Caco-2 (cell line): Measurements from ENCODE around the gene C19orf12. TPM values are rescaled to one million over a fixed set of nuclear protein-coding genes. Genes with fewer than 3 reads are reported as not detected.

Source experiments
- BruUV-seq: library from RNA; stranded (reverse); fragments of 400-500 nt; replicated peaks from 2 replicates; lab custom pipeline; 2021; lab: Mats Ljungman, UMichigan
- CTCF ChIA-PET: fragments of 300-600 bp; sonication (Branson Sonifier 250); formaldehyde crosslinking; loops from one replicate; lab custom pipeline; 2022; ENCODE audit warnings: antibody characterized with exemption; lab: Charles Lee
- POLR2A ChIA-PET: fragments of 300-600 bp; sonication (Branson Sonifier 250); formaldehyde crosslinking; loops from one replicate; lab custom pipeline; 2022; ENCODE audit warnings: antibody characterized with exemption; lab: Charles Lee
- DNase-seq, 2 experiments: peaks; one replicate each; pipeline versions ENCODE4 v3.0.0 to v3.0.0-alpha.2; 2020 to 2022
- H3K27me3 ChIP-seq: replicated peaks from 2 replicates; pipeline ENCODE4 v1.6.0; 2011; ENCODE audit warnings: low read length; ENCODE audit not compliant: control insufficient read depth, insufficient read depth
- H3K36me3 ChIP-seq: 2 replicates; pipeline ENCODE4 v1.5.1; 2011; ENCODE audit warnings: low read length; ENCODE audit not compliant: control insufficient read depth, insufficient read depth
- H3K4me1 ChIP-seq: fragments of 250-450 bp; sonication (Bioruptor Pico); 2 replicates; pipeline ENCODE4 v1.5.1; 2020; ENCODE audit warnings: mild to moderate bottlenecking
- H3K4me3 ChIP-seq: 2 replicates; pipeline ENCODE4 v1.5.1; 2011; ENCODE audit warnings: low read depth, mild to moderate bottlenecking, control low read depth, low read length
- H3K9me3 ChIP-seq: fragments of 250-450 bp; sonication (Bioruptor Pico); 2 replicates; pipeline ENCODE4 v1.5.1; 2020; ENCODE audit warnings: mild to moderate bottlenecking, moderate library complexity
- H3K27ac Mint-ChIP-seq: one replicate; pipeline ENCODE4 v1.8.0; 2022; ENCODE audit warnings: mixed read lengths; ENCODE audit not compliant: unreplicated experiment
- H3K27me3 Mint-ChIP-seq: one replicate; pipeline ENCODE4 v1.8.0; 2022; ENCODE audit warnings: mixed read lengths; ENCODE audit not compliant: insufficient read depth, unreplicated experiment
- H3K36me3 Mint-ChIP-seq: one replicate; pipeline ENCODE4 v1.8.0; 2022; ENCODE audit warnings: mild to moderate bottlenecking, mixed read lengths; ENCODE audit not compliant: insufficient read depth, unreplicated experiment
- H3K4me1 Mint-ChIP-seq: one replicate; pipeline ENCODE4 v1.8.0; 2022; ENCODE audit warnings: low read depth, mixed read lengths; ENCODE audit not compliant: unreplicated experiment
- H3K4me3 Mint-ChIP-seq: one replicate; pipeline ENCODE4 v1.8.0; 2022; ENCODE audit warnings: mild to moderate bottlenecking, moderate library complexity, mixed read lengths; ENCODE audit not compliant: unreplicated experiment
- H3K9me3 Mint-ChIP-seq: one replicate; pipeline ENCODE4 v1.8.0; 2022; ENCODE audit warnings: mixed read lengths; ENCODE audit not compliant: unreplicated experiment
- CTCF ChIP-seq, 2 experiments: fragments of 200-600 bp in 1 of 2; IDR thresholded peaks; 1 replicate in 1 of 2; 2 replicates in 1 of 2; pipeline versions ENCODE4 v1.5.1 to v1.8.0; 2011 to 2022; ENCODE audit warnings: antibody characterized with exemption in 1 of 2, control low read depth in 1 of 2, inconsistent platforms in 1 of 2, low read depth in 1 of 2, low read length in 1 of 2, mild to moderate bottlenecking in 1 of 2, moderate library complexity in 1 of 2; ENCODE audit not compliant: insufficient read depth in 1 of 2, severe bottlenecking in 1 of 2, unreplicated experiment in 1 of 2
- intact Hi-C: fragments of 100-400 bp; cut with micrococcal nuclease; formaldehyde crosslinking; loops from one replicate; pipeline ENCODE4 v1.10.0; 2022; ENCODE audit not compliant: unreplicated experiment
- total RNA-seq: library from RNA; stranded (reverse); gene quantifications from 2 replicates; pipeline ENCODE4 v1.2.3, GENCODE V29; 2022

The C19orf12 gene
- total RNA-seq, 1 experiment from 2014 or later = 20.8 TPM

- ChIA-PET CTCF (interaction anchor here (0.6 to 1.3 kb wide), 5 partner anchors 16 to 65 kb away, joined by 3 to 8 read pairs (median 3); partner anchors contain the start of gene POP4), POLR2A (interaction anchor here (0.8 to 2.6 kb wide), 2 partner anchors 46 to 59 kb away, joined by 3 to 15 read pairs; partner anchors contain the start of gene POP4)
- no peaks in the 10 kb centered on the region for H3K9me3 Mint-ChIP-seq
- no TSS peak for BruUV-seq
- no peaks in the 10 kb centered on the region for H3K36me3 Mint-ChIP-seq
- peaks cover 23% of the 10 kb centered on the region for H3K4me1 ChIP-seq
- peak; percentile 83 to 97 for DNase-seq
- no peak for TF ChIP-seq CTCF (IDR thresholded peaks at IDR 0.05; ENCODE audit: insufficient read depth in 1 of 2, low read depth in 1 of 2, low read length in 1 of 2, severe bottlenecking in 1 of 2, unreplicated experiment in 1 of 2)
- H3K4me3 Mint-ChIP-seq = peak within 1 kb of the TSS; percentile 92
- no peaks in the 10 kb centered on the region for H3K27me3 ChIP-seq
- intact Hi-C loops = loop anchor here (2.0 kb wide), 1 partner anchor 51 kb away; no protein-coding TSS in a partner anchor
- no peaks in the 10 kb centered on the region for H3K27me3 Mint-ChIP-seq
- no peaks in the 10 kb centered on the region for H3K9me3 ChIP-seq
- peaks cover 15% of the 10 kb centered on the region for H3K4me1 Mint-ChIP-seq
- H3K4me3 ChIP-seq = peak within 1 kb of the TSS; percentile 92
- H3K36me3 ChIP-seq = no peaks in the 10 kb centered on the region; the same call in 1 of the 2 replicates
- H3K27ac Mint-ChIP-seq = no peak within 1 kb of the TSS
Measured at GRCh38 chr19:29665215-29665825, 49.7 kb downstream of the C19orf12 start, which contains the start of gene PLEKHF1. Gene PLEKHF1, plus strand, starts transcription at chr19:29665461. Its CDS starts 8,379 bp downstream, at chr19:29673840.

GRCh38 chr19:29664753-29665214 lies 50.3 kb downstream of the C19orf12 start:
- intact Hi-C loops = loop anchor here (2.0 kb wide), 1 partner anchor 52 kb away; no protein-coding TSS in a partner anchor
- no peaks in the 10 kb centered on the region for H3K27me3 ChIP-seq
- CTCF ChIA-PET = interaction anchor here (0.9 to 1.3 kb wide), 4 partner anchors 17 to 65 kb away, joined by 3 to 8 read pairs (median 4); no protein-coding TSS in a partner anchor
- H3K36me3 ChIP-seq = no peaks in the 10 kb centered on the region
- no TSS peak for BruUV-seq
- Mint-ChIP-seq H3K4me3 (peak overlapping the region; percentile 92), H3K27me3 (no peaks in the 10 kb centered on the region), H3K36me3 (no peaks in the 10 kb centered on the region), H3K27ac (no peak overlapping the region), H3K4me1 (peaks cover 15% of the 10 kb centered on the region), H3K9me3 (no peaks in the 10 kb centered on the region)
- DNase-seq = no peak
- peaks cover 23% of the 10 kb centered on the region for H3K4me1 ChIP-seq
- no peaks in the 10 kb centered on the region for H3K9me3 ChIP-seq
- peak overlapping the region; percentile 92 for H3K4me3 ChIP-seq
- POLR2A ChIA-PET = interaction anchor here (2.6 kb wide), 1 partner anchor 59 kb away, joined by 15 read pairs; the partner anchor contains the start of gene POP4
- no peak for TF ChIP-seq CTCF (IDR thresholded peaks at IDR 0.05; ENCODE audit: insufficient read depth in 1 of 2, low read depth in 1 of 2, low read length in 1 of 2, severe bottlenecking in 1 of 2, unreplicated experiment in 1 of 2)

GRCh38 chr19:29663861-29664752 lies 51.0 kb downstream of the C19orf12 start:
- no peak overlapping the region for H3K4me3 ChIP-seq

More at GRCh38 chr19:29663861-29664752, 51.0 kb downstream of the C19orf12 start:
- BruUV-seq = no TSS peak
- Mint-ChIP-seq H3K27me3 (no peaks in the 10 kb centered on the region), H3K4me3 (peak overlapping the region; percentile 92), H3K9me3 (no peaks in the 10 kb centered on the region), H3K27ac (no peak overlapping the region), H3K36me3 (no peaks in the 10 kb centered on the region), H3K4me1 (peaks cover 15% of the 10 kb centered on the region)
- no peak for TF ChIP-seq CTCF (IDR thresholded peaks at IDR 0.05; ENCODE audit: insufficient read depth in 1 of 2, low read depth in 1 of 2, low read length in 1 of 2, severe bottlenecking in 1 of 2, unreplicated experiment in 1 of 2)
- CTCF ChIA-PET = no interaction called here
- Histone ChIP-seq H3K27me3 (no peaks in the 10 kb centered on the region), H3K4me1 (peaks cover 23% of the 10 kb centered on the region), H3K9me3 (no peaks in the 10 kb centered on the region), H3K36me3 (no peaks in the 10 kb centered on the region)
- intact Hi-C loops = loop anchor here (2.0 kb wide), 2 partner anchors 53 kb away; no protein-coding TSS in a partner anchor
- DNase-seq = no peak
- POLR2A ChIA-PET = interaction anchor here (2.6 kb wide), 1 partner anchor 58 kb away, joined by 15 read pairs; the partner anchor contains the start of gene POP4
